Endodermal cell (in vitro differentiated cells): Measurements from ENCODE around the gene SSRP1. TPM values are rescaled to one million over a fixed set of nuclear protein-coding genes. Genes with fewer than 3 reads are reported as not detected.
"Not testable (repeated sequence)": the region's sequence is repeated elsewhere in the genome, so short reads cannot be mapped to it uniquely, and the experiment has no call there.

Source experiments
- DNase-seq: peaks from one replicate; pipeline ENCODE4 v3.0.0-alpha.2; 2017
- H3K27ac ChIP-seq: 2 replicates; pipeline ENCODE4 v1.5.1; 2013; ENCODE audit warnings: mild to moderate bottlenecking, low read depth, low read length, moderate library complexity
- H3K27me3 ChIP-seq: 2 replicates; pipeline ENCODE4 v1.6.1; 2013; ENCODE audit warnings: mild to moderate bottlenecking, low read length, moderate library complexity; ENCODE audit not compliant: insufficient read depth, control insufficient read depth, poor library complexity, severe bottlenecking
- H3K36me3 ChIP-seq: 2 replicates; pipeline ENCODE4 v1.7.0; 2013; ENCODE audit warnings: mild to moderate bottlenecking, low read length, moderate library complexity; ENCODE audit not compliant: control insufficient read depth, insufficient read depth
- H3K4me1 ChIP-seq: one replicate; pipeline ENCODE4 v1.7.0; 2013; ENCODE audit warnings: low read length; ENCODE audit not compliant: control insufficient read depth, insufficient read depth
- H3K4me3 ChIP-seq: 2 replicates; pipeline ENCODE4 v1.5.1; 2013; ENCODE audit warnings: mild to moderate bottlenecking, low read length, moderate library complexity
- H3K9ac ChIP-seq: 2 replicates; pipeline ENCODE4 v1.6.1; 2013; ENCODE audit warnings: mild to moderate bottlenecking, low read length, moderate library complexity; ENCODE audit not compliant: poor library complexity, severe bottlenecking; ENCODE audit errors: extremely low read depth
- H3K9me3 ChIP-seq: 2 replicates; pipeline ENCODE4 v1.6.1; 2013; ENCODE audit warnings: mild to moderate bottlenecking, low read length, moderate library complexity; ENCODE audit not compliant: control insufficient read depth
- H3K27ac Mint-ChIP-seq: 2 replicates; pipeline ENCODE4 v1.8.0; 2020; ENCODE audit warnings: mixed read lengths
- H3K27me3 Mint-ChIP-seq: 2 replicates; pipeline ENCODE4 v1.8.0; 2021; ENCODE audit warnings: mild to moderate bottlenecking, mixed read lengths; ENCODE audit not compliant: insufficient read depth
- H3K36me3 Mint-ChIP-seq: 2 replicates; pipeline ENCODE4 v1.8.0; 2020; ENCODE audit warnings: low read depth, mixed read lengths
- H3K4me1 Mint-ChIP-seq: 2 replicates; pipeline ENCODE4 v1.8.0; 2020; ENCODE audit warnings: mixed read lengths
- H3K4me3 Mint-ChIP-seq: 2 replicates; pipeline ENCODE4 v1.8.0; 2020; ENCODE audit warnings: mild to moderate bottlenecking, moderate library complexity, mixed read lengths
- H3K9me3 Mint-ChIP-seq: 2 replicates; pipeline ENCODE4 v1.8.0; 2020; ENCODE audit warnings: mild to moderate bottlenecking, mixed read lengths
- CTCF ChIP-seq: fragments of 200-600 bp; sonication (generic); conservative IDR thresholded peaks from 2 replicates; pipeline ENCODE4 v1.5.0; 2021; ENCODE audit warnings: antibody characterized with exemption, mild to moderate bottlenecking
- WGBS, 2 experiments: methylation state at CpG; one replicate each; pipeline versions ENCODE4 v1.1.5 to v1.1.7; 2013; ENCODE audit warnings: missing lambda C conversion rate in 2 of 2, mixed read lengths in 1 of 2; ENCODE audit not compliant: insufficient coverage in 1 of 2, insufficient read length in 1 of 2; 5-methylcytosine and 5-hydroxymethylcytosine counted together
- total RNA-seq, 2 donors: library from RNA; stranded (reverse); fragmentation: NEBNext Ultra II Directional in 1 of 2; extraction: Animal tissue kit (Norgen Biotek cat#: 25700) in 1 of 2; gene quantifications; 2 replicates in 1 of 2; 3 replicates in 1 of 2; pipeline ENCODE4 v1.2.1, GENCODE V29; 2021

SSRP1 gene
- total RNA-seq, 2 donors from 2014 or later = 145 to 182 TPM

DNA sequence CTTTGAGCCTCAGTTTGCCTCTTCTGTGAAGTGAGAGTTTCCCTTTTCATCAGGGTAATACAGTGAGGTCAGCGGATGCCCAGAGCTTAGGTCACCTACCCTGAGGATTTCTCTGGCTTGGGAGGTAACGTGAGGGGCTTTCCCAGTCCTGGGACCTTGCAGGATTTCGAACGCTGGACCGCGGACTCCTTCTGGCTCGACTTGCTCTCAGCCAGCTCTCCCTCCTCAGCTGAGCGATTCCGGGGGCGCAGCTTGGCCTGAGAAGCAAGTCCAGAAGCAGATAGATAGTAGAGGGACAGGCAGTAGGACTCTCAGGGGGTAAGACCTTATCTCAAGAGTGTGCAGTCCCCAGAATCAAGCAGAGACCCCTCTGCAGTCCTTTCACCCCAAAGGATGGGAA, 34.9 kb downstream of the SSRP1 start:
- Mint-ChIP-seq H3K9me3 (peaks cover 15% of the 10 kb centered on the region), H3K4me1 (peaks cover 2% of the 10 kb centered on the region), H3K36me3 (peaks cover 73% of the 10 kb centered on the region), H3K4me3 (no peak overlapping the region), H3K27ac (no peak overlapping the region), H3K27me3 (no peaks in the 10 kb centered on the region)
- peaks cover 15% of the 10 kb centered on the region for H3K9me3 ChIP-seq
- WGBS, 2 experiments = 95 to 96% methylated on average over 2 to 10 of the region's 10 CpGs
- no peak for TF ChIP-seq CTCF
- no peak overlapping the region for H3K4me3 ChIP-seq
- H3K27me3 ChIP-seq = no peaks in the 10 kb centered on the region
- no peaks in the 10 kb centered on the region for H3K4me1 ChIP-seq
- no peak overlapping the region for H3K9ac ChIP-seq
- H3K27ac ChIP-seq = no peak overlapping the region
- peaks cover 54% of the 10 kb centered on the region for H3K36me3 ChIP-seq
- no peak for DNase-seq

DNA sequence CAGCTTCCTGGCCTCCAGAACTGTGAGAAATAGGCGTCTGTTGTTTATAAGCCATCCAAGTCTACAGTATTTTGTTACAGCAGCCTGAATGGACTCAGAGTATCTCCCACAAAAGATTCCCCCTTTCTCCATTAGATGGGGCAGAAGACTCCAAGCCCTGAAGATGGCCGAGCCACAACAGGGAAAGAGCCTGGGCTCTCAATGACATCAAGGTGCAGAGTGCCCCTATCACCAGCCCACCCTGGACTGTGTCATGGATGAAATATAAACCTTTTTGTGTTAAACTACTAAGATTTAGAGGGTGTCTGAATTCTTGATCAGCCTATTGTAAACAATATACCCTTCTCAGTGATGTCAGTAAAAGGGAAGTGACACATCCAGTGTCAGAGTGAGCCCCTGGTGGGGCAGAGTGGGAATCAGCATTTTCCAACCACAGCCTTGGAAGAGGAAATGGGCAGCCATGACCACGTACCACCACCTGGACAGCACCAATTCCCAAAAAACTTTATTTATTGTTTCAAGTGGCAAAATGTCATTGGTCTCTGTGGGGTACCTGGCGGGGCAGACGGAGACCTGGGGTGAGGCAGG, 36.4 kb downstream of the SSRP1 start:
- Mint-ChIP-seq H3K4me1 (peaks cover 2% of the 10 kb centered on the region), H3K27ac (no peak overlapping the region), H3K4me3 (no peak overlapping the region), H3K9me3 (peaks cover 15% of the 10 kb centered on the region), H3K27me3 (no peaks in the 10 kb centered on the region), H3K36me3 (peaks cover 73% of the 10 kb centered on the region)
- Histone ChIP-seq H3K36me3 (peaks cover 49% of the 10 kb centered on the region), H3K27ac (no peak overlapping the region), H3K9ac (no peak overlapping the region), H3K9me3 (peaks cover 15% of the 10 kb centered on the region), H3K4me3 (no peak overlapping the region), H3K4me1 (no peaks in the 10 kb centered on the region), H3K27me3 (no peaks in the 10 kb centered on the region)
- DNase-seq = no peak
- TF ChIP-seq CTCF = no peak
- WGBS, 2 experiments = 88 to 92% methylated on average over 1 to 5 of the region's 5 CpGs

GRCh38 chr11:57297221-57297620, 38.5 kb downstream of the SSRP1 start:
- TF ChIP-seq CTCF = no peak
- no peak overlapping the region for H3K27ac Mint-ChIP-seq
- H3K36me3 ChIP-seq = peaks cover 41% of the 10 kb centered on the region
- no peaks in the 10 kb centered on the region for H3K4me1 ChIP-seq
- H3K4me3 Mint-ChIP-seq = no peak overlapping the region
- H3K4me1 Mint-ChIP-seq = no peaks in the 10 kb centered on the region
- no peak overlapping the region for H3K4me3 ChIP-seq
- no peak for DNase-seq
- H3K36me3 Mint-ChIP-seq = peaks cover 59% of the 10 kb centered on the region
- no peaks in the 10 kb centered on the region for H3K27me3 Mint-ChIP-seq
- WGBS, 2 experiments = 95 to 98% methylated on average over 2 of the region's 2 CpGs
- peaks cover 15% of the 10 kb centered on the region for H3K9me3 ChIP-seq
- no peak overlapping the region for H3K27ac ChIP-seq
- H3K27me3 ChIP-seq = no peaks in the 10 kb centered on the region
- no peak overlapping the region for H3K9ac ChIP-seq
- peaks cover 15% of the 10 kb centered on the region for H3K9me3 Mint-ChIP-seq

GRCh38 chr11:57296205-57296604, 39.5 kb downstream of the SSRP1 start:
- peaks cover 31% of the 10 kb centered on the region for H3K36me3 ChIP-seq
- Mint-ChIP-seq H3K9me3 (peaks cover 15% of the 10 kb centered on the region), H3K36me3 (peaks cover 49% of the 10 kb centered on the region)
- not testable (repeated sequence) for H3K4me3 Mint-ChIP-seq, H3K27me3 ChIP-seq, H3K4me1 Mint-ChIP-seq, H3K4me3 ChIP-seq, H3K27ac ChIP-seq, H3K4me1 ChIP-seq, H3K27ac Mint-ChIP-seq, H3K27me3 Mint-ChIP-seq, DNase-seq, H3K9ac ChIP-seq
- WGBS, 2 experiments = 89 to 93% methylated on average over 3 of the region's 3 CpGs
- peaks cover 15% of the 10 kb centered on the region for H3K9me3 ChIP-seq
